ENCODE results near the gene PDE11A. TPM values are rescaled to one million over a fixed set of nuclear protein-coding genes. Genes with fewer than 3 reads are reported as not detected.

The PDE11A gene
- total RNA-seq, 5 donors from 2014 or later (not counting 1 experiment from before 2014, with no cell fraction given): not detected

DNA sequence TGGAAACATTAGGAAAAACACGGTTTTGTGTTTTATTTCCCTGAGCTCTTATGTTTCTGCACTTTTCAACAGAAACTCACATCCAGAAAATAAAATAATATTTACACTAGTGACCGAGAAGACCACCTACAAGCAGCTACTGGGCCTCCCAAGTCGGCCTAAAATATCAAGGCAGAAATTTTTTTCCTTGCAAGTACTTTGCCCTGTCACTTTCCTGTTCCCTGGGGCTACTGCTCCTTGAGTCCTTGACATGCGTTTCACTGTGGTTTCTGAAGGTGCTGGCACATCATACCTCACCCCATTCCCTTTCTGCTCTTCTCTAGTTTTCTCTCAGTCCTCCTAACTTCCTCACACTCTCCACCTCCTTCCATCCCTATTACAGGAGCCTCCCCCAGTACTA lies 400.9 kb downstream of the PDE11A start:
- no peak overlapping the region for H3K27ac Mint-ChIP-seq
- CTCF ChIA-PET: no interaction called here
- Histone ChIP-seq H3K27me3 (replicated peaks in 1 of 2; ENCODE audit: control insufficient read depth in 2 of 2, extremely low read depth in 1 of 2, insufficient read depth in 2 of 2, low read length in 1 of 2) (peaks cover 0 to 7% of the 10 kb centered on the region in 2 experiments), H3K27ac (ENCODE audit: low read length) (no peak overlapping the region), H3K4me1 (ENCODE audit: control insufficient read depth in 1 of 2, extremely low read depth in 1 of 2, insufficient read depth in 2 of 2, low read length in 2 of 2) (no peaks in the 10 kb centered on the region), H3K9me3 (no peaks in the 10 kb centered on the region), H3K36me3 (ENCODE audit: control insufficient read depth in 2 of 2, extremely low read depth in 1 of 2, insufficient read depth in 1 of 2, low read length in 1 of 2) (no peaks in the 10 kb centered on the region), H3K4me3 (ENCODE audit: control insufficient read depth in 1 of 2, extremely low read depth in 1 of 2, low read length in 1 of 2) (no peak overlapping the region)
- no peak for DNase-seq
- ATAC-seq (replicated peaks in 1 of 4): no peak
- H3K36me3 Mint-ChIP-seq: no peaks in the 10 kb centered on the region
- H3K4me3 Mint-ChIP-seq: no peak overlapping the region
- WGBS (ENCODE audit: insufficient coverage): 53% methylated on average over 4 of the region's 4 CpGs
- H3K27me3 Mint-ChIP-seq: peaks cover 7 to 24% of the 10 kb centered on the region in 2 donors
- H3K9me3 Mint-ChIP-seq: no peaks in the 10 kb centered on the region
- POLR2A ChIA-PET: no interaction called here
- H3K4me1 Mint-ChIP-seq: no peaks in the 10 kb centered on the region

DNA sequence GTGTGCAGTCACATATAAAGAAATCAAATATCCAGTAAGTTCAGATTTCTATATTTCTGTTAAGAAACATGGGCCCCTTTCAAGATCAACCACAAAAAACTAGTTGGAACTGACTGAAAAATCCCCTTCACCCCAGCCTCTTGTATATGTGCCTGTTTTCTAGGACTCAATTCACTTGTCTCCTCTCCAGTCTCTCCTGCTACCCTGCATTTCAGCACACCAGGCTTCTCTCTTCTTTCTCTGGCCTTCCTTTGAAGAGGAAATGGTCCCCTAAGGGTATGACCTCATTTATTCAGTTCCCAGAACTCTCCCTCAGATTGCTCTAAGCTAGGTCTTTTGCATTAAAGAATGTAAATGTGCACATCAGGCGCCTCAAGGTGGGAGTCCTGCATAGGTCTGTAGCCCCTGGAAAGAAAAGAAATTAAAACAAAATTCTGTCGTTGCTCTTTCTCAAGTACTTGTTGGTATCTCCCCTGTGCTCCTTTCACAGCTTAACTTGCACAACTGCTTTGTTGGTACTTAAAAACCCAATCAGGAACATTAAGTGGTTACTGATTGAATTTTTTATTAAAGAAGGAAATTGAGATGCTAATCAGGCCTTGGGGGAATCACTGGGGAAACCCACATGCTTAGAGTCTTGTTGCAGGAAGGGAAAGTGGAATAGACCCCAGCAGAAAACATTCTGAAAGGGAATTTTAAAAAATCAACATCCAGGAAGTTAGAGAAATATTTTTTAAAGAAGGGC lies 401.6 kb downstream of the PDE11A start:
- no peaks in the 10 kb centered on the region for H3K4me1 Mint-ChIP-seq
- no peaks in the 10 kb centered on the region for H3K36me3 Mint-ChIP-seq
- ATAC-seq (replicated peaks in 1 of 4): no peak
- no peak for DNase-seq
- H3K4me3 Mint-ChIP-seq: no peak overlapping the region
- ChIA-PET POLR2A (no interaction called here), CTCF (no interaction called here)
- Histone ChIP-seq H3K9me3 (no peaks in the 10 kb centered on the region), H3K27me3 (replicated peaks in 1 of 2; ENCODE audit: control insufficient read depth in 2 of 2, extremely low read depth in 1 of 2, insufficient read depth in 2 of 2, low read length in 1 of 2) (peaks cover 0 to 4% of the 10 kb centered on the region in 2 experiments), H3K4me1 (ENCODE audit: control insufficient read depth in 1 of 2, extremely low read depth in 1 of 2, insufficient read depth in 2 of 2, low read length in 2 of 2) (no peaks in the 10 kb centered on the region), H3K36me3 (ENCODE audit: control insufficient read depth in 2 of 2, extremely low read depth in 1 of 2, insufficient read depth in 1 of 2, low read length in 1 of 2) (no peaks in the 10 kb centered on the region), H3K27ac (ENCODE audit: low read length) (no peak overlapping the region), H3K4me3 (ENCODE audit: control insufficient read depth in 1 of 2, extremely low read depth in 1 of 2, low read length in 1 of 2) (no peak overlapping the region)
- H3K9me3 Mint-ChIP-seq: no peaks in the 10 kb centered on the region
- peaks cover 7 to 23% of the 10 kb centered on the region in 2 donors for H3K27me3 Mint-ChIP-seq
- H3K27ac Mint-ChIP-seq: no peak overlapping the region
- WGBS (ENCODE audit: insufficient coverage): no CpG with 5 or more reads among the region's 2 CpGs

DNA sequence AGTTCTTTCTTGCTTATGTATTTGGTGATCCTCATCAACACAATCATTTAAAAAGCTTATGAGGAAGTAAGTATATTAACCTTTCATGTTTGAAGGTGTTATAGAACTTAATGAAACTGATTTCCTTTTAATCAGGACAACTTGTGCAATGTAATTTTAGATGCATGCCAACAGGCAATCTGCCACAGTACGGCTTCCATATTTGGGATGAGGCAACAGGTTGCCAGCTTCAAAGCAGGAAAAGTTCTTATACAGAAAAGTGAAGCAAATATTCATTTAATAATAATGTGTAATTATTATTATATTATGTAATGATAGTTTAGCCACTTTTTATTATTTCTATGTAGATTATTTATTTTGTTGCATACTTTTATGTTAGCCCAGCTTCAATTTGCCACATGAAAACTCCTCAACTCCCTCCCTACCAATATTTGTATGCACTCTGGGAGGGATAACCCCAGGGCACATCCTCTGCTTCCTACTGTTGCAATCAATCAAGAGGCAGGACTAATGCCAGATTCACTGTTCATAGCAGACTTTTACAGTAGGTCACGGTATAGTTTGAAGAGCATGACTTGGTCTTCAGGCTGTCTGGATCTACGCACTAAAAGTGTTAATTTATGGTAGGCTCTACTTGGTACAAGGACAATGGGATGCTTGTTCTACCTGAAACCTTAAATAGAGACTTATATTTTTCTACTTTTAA lies 402.8 kb downstream of the PDE11A start:
- WGBS (ENCODE audit: insufficient coverage): no CpG with 5 or more reads among the region's 3 CpGs
- DNase-seq (no peak), ATAC-seq (replicated peaks in 1 of 4) (no peak)
- Mint-ChIP-seq H3K27ac (no peak overlapping the region), H3K9me3 (no peaks in the 10 kb centered on the region), H3K4me1 (no peaks in the 10 kb centered on the region), H3K36me3 (no peaks in the 10 kb centered on the region), H3K4me3 (no peak overlapping the region), H3K27me3 (peaks cover 7 to 16% of the 10 kb centered on the region in 2 donors)
- Histone ChIP-seq H3K4me1 (ENCODE audit: control insufficient read depth in 1 of 2, extremely low read depth in 1 of 2, insufficient read depth in 2 of 2, low read length in 2 of 2) (no peaks in the 10 kb centered on the region), H3K27ac (ENCODE audit: low read length) (no peak overlapping the region), H3K36me3 (ENCODE audit: control insufficient read depth in 2 of 2, extremely low read depth in 1 of 2, insufficient read depth in 1 of 2, low read length in 1 of 2) (no peaks in the 10 kb centered on the region), H3K4me3 (ENCODE audit: control insufficient read depth in 1 of 2, extremely low read depth in 1 of 2, low read length in 1 of 2) (no peak overlapping the region), H3K27me3 (replicated peaks in 1 of 2; ENCODE audit: control insufficient read depth in 2 of 2, extremely low read depth in 1 of 2, insufficient read depth in 2 of 2, low read length in 1 of 2) (peaks cover 0 to 2% of the 10 kb centered on the region in 2 experiments), H3K9me3 (no peaks in the 10 kb centered on the region)
- CTCF ChIA-PET: no interaction called here
- POLR2A ChIA-PET: no interaction called here

DNA sequence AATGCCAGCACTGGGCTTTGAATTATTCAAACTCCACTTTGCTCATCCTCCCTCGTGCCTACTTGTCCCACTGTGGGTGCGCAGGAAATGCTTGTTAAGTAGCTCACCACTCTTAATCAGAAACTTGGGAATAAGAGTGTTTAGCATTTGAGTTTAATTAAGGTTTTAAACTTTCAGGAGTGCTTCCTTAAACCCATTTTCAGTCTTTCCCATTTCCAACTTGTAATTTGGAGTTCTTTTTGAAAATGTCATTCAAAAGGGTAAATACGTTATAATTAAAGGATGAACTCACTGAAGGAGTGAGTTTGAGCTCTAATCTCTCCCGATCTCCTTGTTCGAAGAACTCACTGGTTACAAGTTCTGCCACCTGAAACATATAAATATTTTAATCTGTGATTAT lies 403.4 kb downstream of the PDE11A start:
- ATAC-seq (replicated peaks in 1 of 4) (no peak), DNase-seq (no peak)
- H3K27me3 ChIP-seq (replicated peaks in 1 of 2; ENCODE audit: control insufficient read depth in 2 of 2, extremely low read depth in 1 of 2, insufficient read depth in 2 of 2, low read length in 1 of 2): peaks cover 0 to 1% of the 10 kb centered on the region in 2 experiments
- H3K27ac ChIP-seq (ENCODE audit: low read length): no peak overlapping the region
- CTCF ChIA-PET: no interaction called here
- no peaks in the 10 kb centered on the region for H3K9me3 ChIP-seq
- Mint-ChIP-seq H3K27me3 (peaks cover 4 to 14% of the 10 kb centered on the region in 2 donors), H3K4me3 (no peak overlapping the region), H3K9me3 (no peaks in the 10 kb centered on the region), H3K27ac (no peak overlapping the region), H3K4me1 (no peaks in the 10 kb centered on the region), H3K36me3 (no peaks in the 10 kb centered on the region)
- no peak overlapping the region for H3K4me3 ChIP-seq (ENCODE audit: control insufficient read depth in 1 of 2, extremely low read depth in 1 of 2, low read length in 1 of 2)
- no peaks in the 10 kb centered on the region for H3K36me3 ChIP-seq (ENCODE audit: control insufficient read depth in 2 of 2, extremely low read depth in 1 of 2, insufficient read depth in 1 of 2, low read length in 1 of 2)
- WGBS (ENCODE audit: insufficient coverage): no CpG with 5 or more reads among the region's 5 CpGs
- POLR2A ChIA-PET: no interaction called here
- H3K4me1 ChIP-seq (ENCODE audit: control insufficient read depth in 1 of 2, extremely low read depth in 1 of 2, insufficient read depth in 2 of 2, low read length in 2 of 2): no peaks in the 10 kb centered on the region

DNA sequence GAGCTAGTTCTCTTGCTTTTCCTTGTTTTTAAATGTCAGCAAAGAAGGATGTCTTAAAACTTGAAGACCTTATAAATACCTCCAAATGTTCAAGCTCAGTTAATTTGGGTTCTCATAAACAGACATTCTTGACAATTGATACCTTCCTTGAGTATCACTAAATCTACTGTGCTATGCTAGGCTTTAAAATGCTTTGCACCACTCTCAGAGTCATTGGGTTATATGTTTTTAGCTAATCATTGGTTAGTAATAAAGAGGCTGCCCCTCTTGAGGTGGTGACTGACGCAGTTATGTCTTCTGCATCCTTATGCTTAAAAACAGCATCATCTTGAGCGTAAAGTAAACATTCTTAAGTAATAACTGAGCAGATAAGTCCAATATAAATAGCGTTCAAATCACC lies 404.0 kb downstream of the PDE11A start:
- Histone ChIP-seq H3K4me1 (ENCODE audit: control insufficient read depth in 1 of 2, extremely low read depth in 1 of 2, insufficient read depth in 2 of 2, low read length in 2 of 2) (no peaks in the 10 kb centered on the region), H3K27me3 (replicated peaks in 1 of 2; ENCODE audit: control insufficient read depth in 2 of 2, extremely low read depth in 1 of 2, insufficient read depth in 2 of 2, low read length in 1 of 2) (no peaks in the 10 kb centered on the region), H3K36me3 (ENCODE audit: control insufficient read depth in 2 of 2, extremely low read depth in 1 of 2, insufficient read depth in 1 of 2, low read length in 1 of 2) (no peaks in the 10 kb centered on the region), H3K4me3 (ENCODE audit: control insufficient read depth in 1 of 2, extremely low read depth in 1 of 2, low read length in 1 of 2) (no peak overlapping the region), H3K9me3 (no peaks in the 10 kb centered on the region), H3K27ac (ENCODE audit: low read length) (no peak overlapping the region)
- Mint-ChIP-seq H3K27me3 (peaks cover 4 to 13% of the 10 kb centered on the region in 2 donors), H3K27ac (no peak overlapping the region), H3K4me1 (no peaks in the 10 kb centered on the region), H3K9me3 (no peaks in the 10 kb centered on the region), H3K4me3 (no peak overlapping the region), H3K36me3 (no peaks in the 10 kb centered on the region)
- ChIA-PET POLR2A (no interaction called here), CTCF (no interaction called here)
- DNase-seq: no peak
- ATAC-seq (replicated peaks in 1 of 4): no peak
- no CpG with 5 or more reads among the region's 3 CpGs for WGBS (ENCODE audit: insufficient coverage)

DNA sequence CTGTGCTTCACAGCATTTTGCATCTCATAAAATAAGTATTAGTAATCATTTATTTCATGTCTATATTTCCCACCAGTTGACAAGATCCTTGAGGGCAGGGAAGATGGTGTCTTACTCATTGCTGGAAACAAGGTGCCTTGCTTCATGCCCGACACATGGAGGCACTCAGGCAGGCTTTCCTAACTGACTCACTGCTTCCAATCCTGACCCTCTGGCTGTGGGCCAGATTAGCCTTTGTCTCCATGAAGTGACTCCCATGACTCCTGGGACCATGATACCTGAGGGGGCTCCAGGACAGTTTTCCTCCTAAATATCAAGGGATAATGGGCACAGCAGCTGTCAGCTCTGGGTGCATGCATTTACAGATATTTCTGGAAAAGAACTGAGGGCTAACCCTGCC lies 405.0 kb downstream of the PDE11A start:
- POLR2A ChIA-PET: no interaction called here
- no peaks in the 10 kb centered on the region for H3K36me3 ChIP-seq (ENCODE audit: control insufficient read depth in 2 of 2, extremely low read depth in 1 of 2, insufficient read depth in 1 of 2, low read length in 1 of 2)
- no peak overlapping the region for H3K4me3 Mint-ChIP-seq
- H3K27ac ChIP-seq (ENCODE audit: low read length): no peak overlapping the region
- 0% methylated on average over 1 of the region's 1 CpG for WGBS (ENCODE audit: insufficient coverage)
- H3K36me3 Mint-ChIP-seq: no peaks in the 10 kb centered on the region
- DNase-seq (no peak), ATAC-seq (replicated peaks in 1 of 4) (no peak)
- H3K27me3 Mint-ChIP-seq: peaks cover 4 to 9% of the 10 kb centered on the region in 2 donors
- H3K4me3 ChIP-seq (ENCODE audit: control insufficient read depth in 1 of 2, extremely low read depth in 1 of 2, low read length in 1 of 2): no peak overlapping the region
- no peaks in the 10 kb centered on the region for H3K9me3 Mint-ChIP-seq
- H3K4me1 ChIP-seq (ENCODE audit: control insufficient read depth in 1 of 2, extremely low read depth in 1 of 2, insufficient read depth in 2 of 2, low read length in 2 of 2): no peaks in the 10 kb centered on the region
- CTCF ChIA-PET: no interaction called here
- no peaks in the 10 kb centered on the region for H3K9me3 ChIP-seq
- H3K4me1 Mint-ChIP-seq: no peaks in the 10 kb centered on the region
- H3K27me3 ChIP-seq (replicated peaks in 1 of 2; ENCODE audit: control insufficient read depth in 2 of 2, extremely low read depth in 1 of 2, insufficient read depth in 2 of 2, low read length in 1 of 2): no peaks in the 10 kb centered on the region
- no peak overlapping the region for H3K27ac Mint-ChIP-seq

Measured in T-cell (primary cell).